ENCODE results near the gene LRIT3.

The LRIT3 gene

GRCh38 chr4:109816894-109817293 is 31.0 kb upstream of the LRIT3 start:
- no peak for TF ChIP-seq ZBTB7A (IDR thresholded peaks at IDR 0.05; ENCODE audit: low read depth)
- TF ChIP-seq YY1 (IDR thresholded peaks at IDR 0.05; ENCODE audit: low read depth) = no peak

- TF ChIP-seq USF1 (IDR thresholded peaks at IDR 0.05) = no peak
- TF ChIP-seq TAF1 (IDR thresholded peaks at IDR 0.05; ENCODE audit: low read depth) = no peak
These were observed 29.6 kb upstream of the LRIT3 start for GRCh38 chr4:109818268-109818667.

GRCh38 chr4:109820563-109820962 is 27.3 kb upstream of the LRIT3 start:
- TF ChIP-seq ZBTB7A (IDR thresholded peaks at IDR 0.05; ENCODE audit: low read depth) (no peak), FOXM1 (IDR thresholded peaks at IDR 0.05; ENCODE audit: borderline replicate concordance, low read depth) (no peak), TCF12 (IDR thresholded peaks at IDR 0.05; ENCODE audit: low read depth) (no peak), CEBPB (IDR thresholded peaks at IDR 0.05) (no peak), REST (IDR thresholded peaks at IDR 0.05; ENCODE audit: low read depth) (no peak), USF1 (IDR thresholded peaks at IDR 0.05) (no peak), EP300 (IDR thresholded peaks at IDR 0.05; ENCODE audit: borderline replicate concordance) (no peak), CREB1 (IDR thresholded peaks at IDR 0.05; ENCODE audit: low read depth) (no peak)

GRCh38 chr4:109821185-109821584 is 26.7 kb upstream of the LRIT3 start:
- TF ChIP-seq MAX (IDR thresholded peaks at IDR 0.05) (no peak), FOXM1 (IDR thresholded peaks at IDR 0.05; ENCODE audit: borderline replicate concordance, low read depth) (no peak), CEBPB (IDR thresholded peaks at IDR 0.05) (no peak), EP300 (IDR thresholded peaks at IDR 0.05; ENCODE audit: borderline replicate concordance) (no peak), EGR1 (IDR thresholded peaks at IDR 0.05) (no peak), REST (IDR thresholded peaks at IDR 0.05; ENCODE audit: low read depth) (no peak), TCF12 (IDR thresholded peaks at IDR 0.05; ENCODE audit: low read depth) (no peak), TEAD4 (IDR thresholded peaks at IDR 0.05) (no peak), YY1 (IDR thresholded peaks at IDR 0.05; ENCODE audit: low read depth) (no peak), TAF1 (IDR thresholded peaks at IDR 0.05; ENCODE audit: low read depth) (no peak), ZBTB7A (IDR thresholded peaks at IDR 0.05; ENCODE audit: low read depth) (no peak), NFIC (IDR thresholded peaks at IDR 0.05) (no peak), CREB1 (IDR thresholded peaks at IDR 0.05; ENCODE audit: low read depth) (no peak), RAD21 (IDR thresholded peaks at IDR 0.05; ENCODE audit: low read depth) (no peak), USF1 (IDR thresholded peaks at IDR 0.05) (no peak)

GRCh38 chr4:109826719-109827118 is 21.2 kb upstream of the LRIT3 start:
- TF ChIP-seq NFIC (IDR thresholded peaks at IDR 0.05) = no peak
- TF ChIP-seq TCF12 (IDR thresholded peaks at IDR 0.05; ENCODE audit: low read depth) = no peak
- peak; percentile 26 for TF ChIP-seq RAD21 (IDR thresholded peaks at IDR 0.05; ENCODE audit: low read depth)

GRCh38 chr4:109827672-109828071 is 20.2 kb upstream of the LRIT3 start, which contains the start of gene RRH:
Gene RRH, plus strand, starts transcription at chr4:109827972. Its CDS starts 56 bp downstream, at chr4:109828028.
- TF ChIP-seq MAX (IDR thresholded peaks at IDR 0.05) (no peak), REST (IDR thresholded peaks at IDR 0.05; ENCODE audit: low read depth) (no peak), CEBPB (IDR thresholded peaks at IDR 0.05) (no peak), ZBTB7A (IDR thresholded peaks at IDR 0.05; ENCODE audit: low read depth) (no peak), YY1 (IDR thresholded peaks at IDR 0.05; ENCODE audit: low read depth) (no peak), USF1 (IDR thresholded peaks at IDR 0.05) (no peak), TAF1 (IDR thresholded peaks at IDR 0.05; ENCODE audit: low read depth) (no peak), NFIC (IDR thresholded peaks at IDR 0.05) (no peak), TEAD4 (IDR thresholded peaks at IDR 0.05) (no peak), EP300 (IDR thresholded peaks at IDR 0.05; ENCODE audit: borderline replicate concordance) (no peak), EGR1 (IDR thresholded peaks at IDR 0.05) (no peak)
